Uterus (tissue), 2 donors: ENCODE measurements around the gene SLC22A2.

Experiments used
- POLR2A ChIP-seq, 2 donors: fragments of 450-650 bp; IDR thresholded peaks; one replicate each; pipeline ENCODE4 v1.6.1; 2016; ENCODE audit warnings: antibody characterized with exemption in 2 of 2, mild to moderate bottlenecking in 1 of 2, moderate library complexity in 1 of 2
- TF ChIP-seq, protein P1 (sequence below), 4 experiments: fragments of 200-600 bp in 2 of 4; fragments of 450-650 bp in 2 of 4; sonication (generic) in 2 of 4; IDR thresholded peaks; one replicate each; pipeline ENCODE4 v1.5.1; 2016 to 2019; ENCODE audit warnings: antibody characterized with exemption in 4 of 4, mild to moderate bottlenecking in 2 of 4, moderate library complexity in 1 of 4

DNA sequence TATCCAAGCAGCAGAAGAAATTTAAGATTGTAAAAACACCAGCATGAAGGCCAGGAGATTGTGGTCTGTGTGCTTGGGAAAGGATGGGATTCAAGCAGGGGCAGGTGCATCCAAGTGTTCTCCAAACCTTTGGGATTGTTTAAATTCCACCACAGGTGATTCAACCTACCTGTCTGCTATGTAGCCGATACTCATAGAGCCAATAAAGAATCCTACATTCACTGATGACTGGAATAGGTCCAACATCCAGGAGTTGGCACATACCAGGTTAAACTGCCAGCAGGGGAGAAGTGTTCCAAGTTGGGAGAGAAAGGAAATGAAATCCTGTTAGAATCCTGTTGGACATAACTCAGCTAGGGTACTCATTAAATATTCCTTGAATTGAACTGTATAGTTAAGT, 2.2 kb downstream of the SLC22A2 start:
- TF ChIP-seq, protein P1, sequence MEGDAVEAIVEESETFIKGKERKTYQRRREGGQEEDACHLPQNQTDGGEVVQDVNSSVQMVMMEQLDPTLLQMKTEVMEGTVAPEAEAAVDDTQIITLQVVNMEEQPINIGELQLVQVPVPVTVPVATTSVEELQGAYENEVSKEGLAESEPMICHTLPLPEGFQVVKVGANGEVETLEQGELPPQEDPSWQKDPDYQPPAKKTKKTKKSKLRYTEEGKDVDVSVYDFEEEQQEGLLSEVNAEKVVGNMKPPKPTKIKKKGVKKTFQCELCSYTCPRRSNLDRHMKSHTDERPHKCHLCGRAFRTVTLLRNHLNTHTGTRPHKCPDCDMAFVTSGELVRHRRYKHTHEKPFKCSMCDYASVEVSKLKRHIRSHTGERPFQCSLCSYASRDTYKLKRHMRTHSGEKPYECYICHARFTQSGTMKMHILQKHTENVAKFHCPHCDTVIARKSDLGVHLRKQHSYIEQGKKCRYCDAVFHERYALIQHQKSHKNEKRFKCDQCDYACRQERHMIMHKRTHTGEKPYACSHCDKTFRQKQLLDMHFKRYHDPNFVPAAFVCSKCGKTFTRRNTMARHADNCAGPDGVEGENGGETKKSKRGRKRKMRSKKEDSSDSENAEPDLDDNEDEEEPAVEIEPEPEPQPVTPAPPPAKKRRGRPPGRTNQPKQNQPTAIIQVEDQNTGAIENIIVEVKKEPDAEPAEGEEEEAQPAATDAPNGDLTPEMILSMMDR (IDR thresholded peaks at IDR 0.05): no peak
- no peak for TF ChIP-seq POLR2A (IDR thresholded peaks at IDR 0.05)
